Muscle of leg (tissue), 11 donors: ENCODE data around the gene IQSEC3. TPM values are rescaled to one million over a fixed set of nuclear protein-coding genes. Genes with fewer than 3 reads are reported as not detected.

Experiments
- DNase-seq: peaks from one replicate; pipeline ENCODE4 v3.0.0; 2013
- H3K27ac ChIP-seq: one replicate; pipeline ENCODE4 v1.5.1; 2013; ENCODE audit warnings: mild to moderate bottlenecking, low read length, control low read depth
- H3K27me3 ChIP-seq: one replicate; pipeline ENCODE4 v1.6.1; 2013; ENCODE audit warnings: low read length; ENCODE audit not compliant: control insufficient read depth, insufficient read depth
- H3K36me3 ChIP-seq: one replicate; pipeline ENCODE4 v1.6.1; 2013; ENCODE audit warnings: low read length; ENCODE audit not compliant: control insufficient read depth, insufficient read depth
- H3K4me1 ChIP-seq: one replicate; pipeline ENCODE4 v1.6.1; 2013; ENCODE audit warnings: low read length; ENCODE audit not compliant: control insufficient read depth, insufficient read depth
- H3K4me3 ChIP-seq: one replicate; pipeline ENCODE4 v1.5.1; 2013; ENCODE audit warnings: low read length, control low read depth
- H3K9me3 ChIP-seq: replicated peaks from 2 replicates; pipeline ENCODE4 v1.6.1; 2013; ENCODE audit warnings: low read depth, low read length; ENCODE audit not compliant: control insufficient read depth
- WGBS: methylation state at CpG from one replicate; pipeline ENCODE4 v1.1.5; 2013; ENCODE audit warnings: missing lambda C conversion rate; ENCODE audit not compliant: insufficient coverage; 5-methylcytosine and 5-hydroxymethylcytosine counted together
- polyA plus RNA-seq, 8 donors: library from polyadenylated mRNA; unstranded; fragments of 120-200 nt; gene quantifications; one replicate each; pipeline versions ENCODE4 v1.2.1 to v1.2.3, GENCODE V29; 2013; ENCODE audit warnings: inconsistent platforms in 1 of 8, low replicate concordance in 1 of 8; ENCODE audit not compliant: insufficient read length in 8 of 8, insufficient read depth in 1 of 8
- total RNA-seq: library from RNA; stranded (reverse); fragments of 120-200 nt; gene quantifications from one replicate; pipeline ENCODE4 v1.2.4, GENCODE V29; 2013

Gene IQSEC3
- total and polyA plus RNA-seq, 9 donors, result 1.1 to 4.8 (median 2.9) TPM

DNA sequence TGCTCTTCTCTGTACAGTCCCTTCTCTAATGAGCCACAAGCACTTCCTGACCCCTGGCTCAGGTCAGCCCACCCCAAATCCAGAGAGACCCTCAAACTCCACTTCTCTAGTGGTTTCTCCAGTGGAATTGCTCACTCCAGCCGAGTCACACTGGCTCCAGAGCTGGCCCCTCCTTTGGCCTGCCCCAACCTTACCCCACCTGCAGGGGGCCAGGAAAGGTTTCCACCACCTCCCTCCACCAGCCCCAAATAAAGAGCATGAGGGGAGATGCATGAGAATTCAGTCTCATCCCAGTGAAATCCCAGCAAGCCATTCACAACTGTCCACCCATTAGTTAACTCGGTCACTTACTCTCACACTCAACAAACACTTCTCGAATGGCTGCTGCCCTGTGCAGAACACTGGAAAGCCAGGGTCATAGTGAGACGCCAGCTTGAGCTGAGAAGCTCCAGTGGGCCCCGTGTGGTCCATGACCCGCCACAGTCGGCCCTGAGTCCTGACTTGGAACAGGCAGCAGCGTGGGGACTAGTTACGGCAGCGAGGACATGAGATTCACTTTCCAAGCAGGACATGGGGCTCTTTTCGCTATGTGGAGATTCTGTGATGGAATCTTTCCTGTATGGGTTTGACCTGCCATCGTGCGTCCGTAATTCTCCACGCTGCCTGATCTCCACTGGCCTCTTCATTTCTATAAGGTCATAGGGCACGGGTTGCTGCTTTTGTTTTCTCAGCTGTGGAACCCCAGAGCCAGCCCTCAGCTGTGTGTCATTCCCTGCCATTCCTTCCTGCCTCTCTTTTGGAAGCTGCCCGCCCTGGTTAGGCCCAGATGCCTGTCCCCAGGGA is 103.2 kb downstream of the IQSEC3 start:
- no peaks in the 10 kb centered on the region for H3K36me3 ChIP-seq
- no peak overlapping the region for H3K4me3 ChIP-seq
- H3K27me3 ChIP-seq, result peaks cover 17% of the 10 kb centered on the region
- no peak for DNase-seq
- H3K4me1 ChIP-seq, result peaks cover 57% of the 10 kb centered on the region
- H3K27ac ChIP-seq, result no peak overlapping the region
- WGBS, result 63% methylated on average over 15 of the region's 17 CpGs
- no peaks in the 10 kb centered on the region for H3K9me3 ChIP-seq

DNA sequence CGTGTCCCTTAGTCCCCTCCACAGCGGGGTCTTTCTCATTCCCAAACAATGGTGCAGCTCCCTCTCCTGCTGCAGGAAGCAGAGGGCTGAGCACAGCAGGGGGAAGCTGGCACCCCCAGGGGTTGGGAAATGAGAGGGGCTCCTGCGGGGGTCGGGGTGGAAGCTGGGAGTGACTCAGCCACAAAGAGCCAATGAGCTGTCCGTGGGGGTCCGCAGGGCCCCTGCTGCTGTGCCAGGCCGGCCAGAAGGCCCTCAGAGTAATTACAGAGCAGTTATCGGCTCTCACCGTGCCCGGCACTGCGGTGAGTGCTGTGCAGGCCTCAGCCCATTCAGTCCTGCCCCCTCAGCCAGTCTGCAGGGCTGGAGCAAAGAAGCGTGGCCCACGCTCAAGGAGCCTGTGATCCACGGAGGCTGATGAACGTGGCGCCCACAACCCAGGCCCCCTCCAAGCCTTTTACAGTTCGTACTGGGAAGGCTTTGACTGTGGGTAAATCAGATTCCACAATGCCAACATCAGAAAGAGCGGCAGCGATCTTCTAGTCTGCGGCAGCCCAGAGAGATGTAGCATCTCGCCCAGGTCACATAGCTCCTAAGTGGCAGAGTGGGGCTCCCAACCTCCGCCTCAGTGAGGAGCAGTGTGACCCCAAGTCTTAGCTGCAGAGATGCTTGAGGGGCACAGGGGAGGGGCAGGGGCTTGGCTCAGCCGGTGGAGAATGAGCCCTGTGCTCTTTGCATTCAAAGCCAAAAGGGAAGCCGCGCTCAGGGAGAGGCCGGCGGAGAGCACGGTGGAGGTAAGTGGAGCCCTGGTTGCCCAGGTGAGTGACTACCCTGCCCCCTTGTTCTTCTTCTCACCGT is 104.0 kb downstream of the IQSEC3 start:
- DNase-seq, result no peak
- H3K36me3 ChIP-seq, result no peaks in the 10 kb centered on the region
- no peak overlapping the region for H3K4me3 ChIP-seq
- 74% methylated on average over 18 of the region's 29 CpGs for WGBS
- H3K27me3 ChIP-seq, result peaks cover 16% of the 10 kb centered on the region
- peaks cover 66% of the 10 kb centered on the region for H3K4me1 ChIP-seq
- no peak overlapping the region for H3K27ac ChIP-seq
- H3K9me3 ChIP-seq, result no peaks in the 10 kb centered on the region

DNA sequence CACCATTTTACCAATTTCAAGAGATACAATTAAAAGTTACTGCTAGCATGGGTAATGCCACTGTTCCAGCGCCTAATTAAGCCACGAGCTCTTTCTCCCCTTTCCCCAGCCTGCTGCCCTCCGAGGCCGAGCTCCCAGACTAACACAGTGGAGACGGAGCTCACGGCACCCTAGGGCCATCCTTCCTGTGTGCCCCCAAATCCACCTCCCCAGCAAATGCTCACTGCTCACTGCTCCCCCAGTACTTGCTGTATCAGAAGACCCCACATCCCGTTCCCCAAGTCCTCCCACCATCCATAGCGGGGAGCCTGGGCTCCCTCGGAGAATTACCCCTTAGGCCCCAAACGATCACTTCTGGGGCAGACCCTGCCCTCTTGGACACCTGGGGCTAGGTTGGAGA is 104.7 kb downstream of the IQSEC3 start:
- H3K27me3 ChIP-seq, result peaks cover 16% of the 10 kb centered on the region
- no peak overlapping the region for H3K4me3 ChIP-seq
- H3K9me3 ChIP-seq, result no peaks in the 10 kb centered on the region
- no peak overlapping the region for H3K27ac ChIP-seq
- no peak for DNase-seq
- WGBS, result 85% methylated on average over 6 of the region's 10 CpGs
- H3K4me1 ChIP-seq, result peaks cover 73% of the 10 kb centered on the region
- H3K36me3 ChIP-seq, result no peaks in the 10 kb centered on the region

DNA sequence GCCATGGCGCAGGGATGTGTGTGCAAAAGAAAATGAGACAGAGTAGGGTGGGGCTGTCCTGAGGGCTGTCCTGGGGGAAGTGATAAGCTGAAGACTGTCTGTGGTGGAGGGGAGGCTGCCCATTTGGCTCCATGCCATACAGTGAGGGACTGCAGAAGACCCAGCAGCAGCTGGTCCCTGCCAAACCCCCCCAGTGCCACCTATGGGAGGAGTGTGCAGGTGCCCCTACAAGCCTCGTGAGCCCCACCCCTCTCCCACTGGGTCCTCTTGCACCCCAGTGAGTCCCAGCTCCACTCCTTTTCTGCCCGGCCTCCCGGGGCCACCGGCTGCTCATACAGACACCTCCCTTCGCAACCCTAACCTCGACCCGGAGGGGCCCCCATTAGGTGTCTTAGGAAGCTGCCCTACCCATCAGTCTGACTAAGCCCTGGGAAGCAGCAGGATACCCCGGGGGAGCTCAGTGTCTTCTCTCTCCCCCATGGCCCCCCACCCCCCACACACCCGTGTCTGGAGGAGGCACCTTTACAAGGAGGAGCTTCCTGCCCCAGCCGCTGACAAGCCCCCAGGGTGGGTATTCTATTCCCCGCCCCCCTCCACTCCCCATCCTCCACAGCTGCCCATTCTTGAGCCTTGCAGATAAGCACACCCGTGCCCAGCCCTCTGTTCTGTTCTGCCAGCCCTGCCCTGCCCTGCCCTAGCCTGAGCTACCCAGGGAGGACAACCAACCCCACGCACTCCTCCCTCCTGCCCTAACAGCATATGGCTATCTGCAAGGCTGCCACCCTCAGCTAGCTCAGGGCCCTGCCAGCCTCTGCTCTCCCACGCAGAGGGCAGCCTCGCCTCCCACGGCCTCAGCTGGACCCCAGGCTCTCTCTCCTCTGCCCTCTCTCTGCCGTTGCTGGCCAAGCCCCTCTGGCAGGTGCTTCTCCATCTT is 105.4 kb downstream of the IQSEC3 start:
- WGBS, result 61% methylated on average over 13 of the region's 18 CpGs
- DNase-seq, result no peak
- no peaks in the 10 kb centered on the region for H3K9me3 ChIP-seq
- peaks cover 76% of the 10 kb centered on the region for H3K4me1 ChIP-seq
- H3K27ac ChIP-seq, result no peak overlapping the region
- no peak overlapping the region for H3K4me3 ChIP-seq
- no peaks in the 10 kb centered on the region for H3K36me3 ChIP-seq
- peaks cover 16% of the 10 kb centered on the region for H3K27me3 ChIP-seq

DNA sequence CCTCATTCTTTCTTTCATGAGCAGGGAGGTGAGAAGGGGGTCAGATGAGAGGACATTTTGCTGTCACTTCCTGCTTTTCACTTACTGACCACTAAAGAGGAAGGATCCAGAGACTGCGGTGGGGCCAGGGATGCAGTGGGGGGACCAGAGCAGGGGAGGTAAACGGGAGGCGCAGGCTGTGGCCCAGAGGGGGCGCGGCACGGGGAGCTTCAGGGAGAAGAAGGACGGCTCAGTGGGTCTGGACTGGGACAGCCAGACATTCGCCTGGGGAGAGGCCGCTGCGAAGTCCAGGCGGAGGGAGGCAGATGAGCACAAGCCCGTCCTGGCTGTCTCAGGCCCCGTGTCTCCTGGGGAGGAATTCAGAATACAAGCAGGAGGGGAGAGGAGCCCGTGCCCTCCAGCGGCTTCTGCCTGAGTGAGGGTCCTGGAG is 106.2 kb downstream of the IQSEC3 start:
- no peaks in the 10 kb centered on the region for H3K9me3 ChIP-seq
- WGBS, result 48% methylated on average over 13 of the region's 15 CpGs
- peaks cover 76% of the 10 kb centered on the region for H3K4me1 ChIP-seq
- DNase-seq, result no peak
- H3K27ac ChIP-seq, result no peak overlapping the region
- H3K27me3 ChIP-seq, result peaks cover 18% of the 10 kb centered on the region
- no peak overlapping the region for H3K4me3 ChIP-seq
- no peaks in the 10 kb centered on the region for H3K36me3 ChIP-seq

DNA sequence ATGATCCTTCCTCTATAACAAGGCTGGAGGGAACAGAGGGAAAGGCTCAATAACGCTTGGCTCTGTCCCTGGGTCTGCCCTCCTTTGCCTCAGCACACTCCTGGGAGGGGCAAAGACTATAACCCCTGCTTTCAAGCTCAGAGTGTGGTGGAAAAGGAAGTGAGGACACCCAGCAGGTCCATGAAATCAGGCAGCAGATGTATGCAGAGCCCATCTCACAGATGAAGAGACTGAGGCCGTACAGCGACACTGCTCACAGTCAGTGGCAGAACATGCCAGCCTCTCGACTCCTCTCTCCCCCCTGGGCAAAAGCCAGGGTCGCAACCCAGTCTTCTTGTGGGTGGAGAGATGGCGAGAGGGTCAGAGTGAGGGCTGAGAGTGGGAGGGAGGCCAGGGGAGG is 107.6 kb downstream of the IQSEC3 start:
- Histone ChIP-seq H3K36me3 (no peaks in the 10 kb centered on the region), H3K4me3 (no peak overlapping the region), H3K9me3 (no peaks in the 10 kb centered on the region), H3K27ac (no peak overlapping the region), H3K27me3 (peaks cover 14% of the 10 kb centered on the region), H3K4me1 (peaks cover 72% of the 10 kb centered on the region)
- DNase-seq, result no peak
- WGBS, result no CpG with 5 or more reads among the region's 6 CpGs

DNA sequence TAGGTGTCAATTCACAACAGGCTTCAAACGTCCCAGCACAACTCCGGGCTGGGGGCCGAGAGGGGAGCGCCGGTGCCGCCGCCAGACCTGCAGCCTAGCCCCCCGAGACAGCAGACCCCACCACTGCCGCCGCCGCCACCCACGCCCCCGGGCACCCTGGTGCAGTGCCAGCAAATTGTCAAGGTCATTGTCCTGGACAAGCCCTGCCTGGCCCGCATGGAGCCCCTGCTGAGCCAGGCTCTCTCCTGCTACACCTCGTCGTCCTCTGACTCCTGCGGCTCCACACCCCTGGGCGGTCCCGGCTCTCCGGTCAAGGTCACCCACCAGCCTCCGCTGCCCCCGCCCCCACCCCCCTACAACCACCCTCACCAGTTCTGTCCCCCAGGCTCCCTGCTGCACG is 108.0 kb downstream of the IQSEC3 start:
- Histone ChIP-seq H3K4me1 (peaks cover 72% of the 10 kb centered on the region), H3K9me3 (no peaks in the 10 kb centered on the region), H3K27ac (no peak overlapping the region), H3K4me3 (no peak overlapping the region), H3K27me3 (peaks cover 11% of the 10 kb centered on the region), H3K36me3 (no peaks in the 10 kb centered on the region)
- WGBS, result 58% methylated on average over 16 of the region's 23 CpGs
- DNase-seq, result no peak

DNA sequence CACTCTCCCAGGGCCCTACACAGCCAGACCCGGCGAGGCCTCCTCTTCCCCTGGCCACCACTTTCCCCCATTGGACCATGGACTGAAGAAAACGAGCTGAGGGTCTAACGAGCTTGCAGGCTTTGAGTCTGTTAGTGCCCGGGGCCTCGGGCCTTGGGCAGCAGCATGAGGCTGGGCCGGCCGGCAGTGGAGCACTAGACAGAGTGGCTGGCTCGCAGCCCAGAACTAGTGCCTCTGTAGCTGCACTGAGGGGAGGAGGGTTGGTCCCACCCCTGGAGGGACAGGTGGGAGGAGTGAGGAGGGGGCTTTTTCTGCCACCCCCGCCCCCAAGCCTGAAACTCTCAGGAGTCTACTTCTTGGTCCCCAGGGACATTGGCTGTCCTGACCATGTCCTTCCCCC is 108.7 kb downstream of the IQSEC3 start:
- H3K27me3 ChIP-seq, result peaks cover 8% of the 10 kb centered on the region
- no peak overlapping the region for H3K27ac ChIP-seq
- no peak overlapping the region for H3K4me3 ChIP-seq
- H3K4me1 ChIP-seq, result peaks cover 77% of the 10 kb centered on the region
- peak; percentile 47 for DNase-seq
- no peaks in the 10 kb centered on the region for H3K36me3 ChIP-seq
- 27% methylated on average over 6 of the region's 10 CpGs for WGBS
- H3K9me3 ChIP-seq, result no peaks in the 10 kb centered on the region

DNA sequence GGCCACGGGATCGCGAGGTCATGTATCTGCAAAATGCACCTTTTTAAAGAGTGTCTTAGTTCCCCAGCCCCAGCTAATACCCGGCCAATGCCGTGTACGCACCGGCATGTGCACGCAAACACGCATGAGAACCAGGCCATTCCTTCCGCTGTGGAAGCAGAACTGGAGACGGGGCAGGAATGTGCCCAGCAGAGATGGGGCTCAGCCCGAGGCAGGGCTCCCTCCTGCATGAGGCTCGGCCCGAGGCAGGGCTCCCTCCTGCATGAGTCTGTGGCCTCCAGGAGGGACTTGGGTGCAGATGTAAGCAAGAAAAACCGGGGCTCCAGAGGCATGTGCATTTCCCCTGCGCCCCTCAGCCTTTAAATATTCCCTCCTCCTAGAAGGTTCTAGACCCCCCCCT is 109.2 kb downstream of the IQSEC3 start:
- Histone ChIP-seq H3K4me3 (no peak overlapping the region), H3K27ac (no peak overlapping the region), H3K36me3 (no peaks in the 10 kb centered on the region), H3K4me1 (peaks cover 77% of the 10 kb centered on the region), H3K9me3 (no peaks in the 10 kb centered on the region), H3K27me3 (peaks cover 8% of the 10 kb centered on the region)
- DNase-seq, result no peak
- 88% methylated on average over 14 of the region's 16 CpGs for WGBS
